ENCODE data around the gene CAVIN2. TPM values are rescaled to one million over a fixed set of nuclear protein-coding genes. Genes with fewer than 3 reads are reported as not detected.

Gene CAVIN2
- total and polyA plus RNA-seq, 10 donors, result 19.2 to 205 (median 142) TPM

GRCh38 chr2:191811807-191812602, 34.9 kb downstream of the CAVIN2 start:
- TF ChIP-seq CTCF (IDR thresholded peaks at IDR 0.05 in 8 of 11, conservative IDR thresholded peaks at IDR 0.05 in 3 of 11) (peak; percentile 38 to 78 (median 60)), POLR2A (IDR thresholded peaks at IDR 0.05) (no peak)
- Histone ChIP-seq H3K27ac (no peak overlapping the region), H3K36me3 (no peaks in the 10 kb centered on the region), H3K27me3 (replicated peaks in 1 of 7) (no peaks in the 10 kb centered on the region), H3K9me3 (no peaks in the 10 kb centered on the region), H3K4me3 (peak overlapping the region in 1 of 8 donors; percentile 17), H3K4me1 (peaks cover 0 to 6% (median 0%) of the 10 kb centered on the region in 6 donors)
- DNase-seq, result no peak
- intact Hi-C loops (cut with DNase I; ENCODE audit: low total_unique reads), result loop anchor here (5.0 kb wide), 1 partner anchor 350 kb away; no protein-coding TSS in a partner anchor
- 48 to 59% (median 52%) methylated on average over 9 of the region's 9 CpGs for WGBS, 5 donors

- Histone ChIP-seq H3K4me3 (no peak overlapping the region), H3K4me1 (no peaks in the 10 kb centered on the region), H3K27me3 (replicated peaks in 1 of 7) (no peaks in the 10 kb centered on the region), H3K36me3 (no peaks in the 10 kb centered on the region), H3K27ac (no peak overlapping the region), H3K9me3 (no peaks in the 10 kb centered on the region)
- 84 to 100% (median 97%) methylated on average over 1 of the region's 1 CpG for WGBS, 5 donors
- no peak for TF ChIP-seq CTCF (IDR thresholded peaks at IDR 0.05 in 8 of 11, conservative IDR thresholded peaks at IDR 0.05 in 3 of 11)
- TF ChIP-seq POLR2A (IDR thresholded peaks at IDR 0.05), result no peak
- TF ChIP-seq POLR2AphosphoS5 (IDR thresholded peaks at IDR 0.05), result no peak
- intact Hi-C loops (cut with DNase I; ENCODE audit: low total_unique reads), result no loop called here
- no peak for DNase-seq
Measured at GRCh38 chr2:191806396-191806795, 40.5 kb downstream of the CAVIN2 start.

GRCh38 chr2:191804766-191805165, 42.1 kb downstream of the CAVIN2 start:
- no peak for DNase-seq
- H3K4me1 ChIP-seq, result no peaks in the 10 kb centered on the region
- no peaks in the 10 kb centered on the region for H3K27me3 ChIP-seq (replicated peaks in 1 of 7)
- H3K9me3 ChIP-seq, result no peaks in the 10 kb centered on the region
- TF ChIP-seq CTCF (IDR thresholded peaks at IDR 0.05 in 8 of 11, conservative IDR thresholded peaks at IDR 0.05 in 3 of 11) (no peak), POLR2A (IDR thresholded peaks at IDR 0.05) (no peak), POLR2AphosphoS5 (IDR thresholded peaks at IDR 0.05) (no peak)
- intact Hi-C loops (cut with DNase I; ENCODE audit: low total_unique reads), result no loop called here
- WGBS, 5 donors, result 82 to 90% (median 85%) methylated on average over 9 of the region's 9 CpGs
- H3K4me3 ChIP-seq, result no peak overlapping the region
- no peaks in the 10 kb centered on the region for H3K36me3 ChIP-seq
- H3K27ac ChIP-seq, result no peak overlapping the region

GRCh38 chr2:191803007-191803406, 43.9 kb downstream of the CAVIN2 start:
- 82 to 100% (median 93%) methylated on average over 1 of the region's 1 CpG for WGBS, 5 donors
- no peak for TF ChIP-seq CTCF (IDR thresholded peaks at IDR 0.05 in 8 of 11, conservative IDR thresholded peaks at IDR 0.05 in 3 of 11)
- H3K27me3 ChIP-seq (replicated peaks in 1 of 7), result no peaks in the 10 kb centered on the region
- no peaks in the 10 kb centered on the region for H3K36me3 ChIP-seq
- H3K4me3 ChIP-seq, result no peak overlapping the region
- no peaks in the 10 kb centered on the region for H3K4me1 ChIP-seq
- intact Hi-C loops (cut with DNase I; ENCODE audit: low total_unique reads), result no loop called here
- H3K9me3 ChIP-seq, result no peaks in the 10 kb centered on the region
- no peak for DNase-seq
- H3K27ac ChIP-seq, result no peak overlapping the region

All from spleen (tissue), 11 donors.